ENCODE data around the gene ARHGAP44. TPM values are rescaled to one million over a fixed set of nuclear protein-coding genes. Genes with fewer than 3 reads are reported as not detected.

ARHGAP44 gene
- total RNA-seq, 1 experiment from 2014 or later = 7.3 TPM

GRCh38 chr17:12842936-12843335 lies 53.6 kb downstream of the ARHGAP44 start:
- Histone ChIP-seq H4K20me1 (ENCODE audit: insufficient read depth) (no peaks in the 10 kb centered on the region), H3K79me2 (ENCODE audit: insufficient read depth, low read length) (no peaks in the 10 kb centered on the region), H3K9me3 (ENCODE audit: control insufficient read depth in 1 of 2, insufficient read depth in 1 of 2, low read depth in 1 of 2, low read length in 2 of 2) (no peaks in the 10 kb centered on the region), H3K27me3 (ENCODE audit: insufficient read depth, low read length) (no peaks in the 10 kb centered on the region), H3K9ac (ENCODE audit: low read length) (no peak overlapping the region), H2AFZ (ENCODE audit: low read depth, low read length, poor library complexity, severe bottlenecking) (no peak overlapping the region), H3K27ac (ENCODE audit: low read depth, low read length) (no peak overlapping the region), H3K4me2 (ENCODE audit: low read length) (no peak overlapping the region), H3K9me2 (ENCODE audit: insufficient read depth) (no peaks in the 10 kb centered on the region), H3K4me3 (replicated peaks in 1 of 2; ENCODE audit: low read depth in 1 of 2, low read length in 2 of 2) (no peak overlapping the region), H3K4me1 (ENCODE audit: control insufficient read depth in 1 of 2, insufficient read depth in 2 of 2, low read length in 2 of 2) (no peaks in the 10 kb centered on the region), H3K36me3 (ENCODE audit: control insufficient read depth in 1 of 2, insufficient read depth in 2 of 2, low read length in 2 of 2) (no peaks in the 10 kb centered on the region)
- CTCF ChIA-PET = no interaction called here
- intact Hi-C loops (cut with micrococcal nuclease) = no loop called here
- no peak for DNase-seq (ENCODE audit: low read depth, low spot score)
- POLR2A ChIA-PET = no interaction called here
- no TSS peak for BruUV-seq (replicated peaks)
- TF ChIP-seq CBX3 (IDR thresholded peaks at IDR 0.05; ENCODE audit: low read depth) (no peak), EGR1 (IDR thresholded peaks at IDR 0.05; ENCODE audit: low read depth) (no peak), POLR2AphosphoS5 (IDR thresholded peaks at IDR 0.05; ENCODE audit: low read depth, low read length) (no peak), EZH2 (IDR thresholded peaks at IDR 0.05) (no peak), POLR2A (IDR thresholded peaks at IDR 0.05; ENCODE audit: borderline replicate concordance, extremely low read depth, insufficient read depth, insufficient read length) (no peak), CEBPB (IDR thresholded peaks at IDR 0.05; ENCODE audit: low read depth) (no peak), TCF7L2 (IDR thresholded peaks at IDR 0.05; ENCODE audit: borderline replicate concordance, extremely low read depth, insufficient read depth, insufficient read length) (no peak), ELF1 (IDR thresholded peaks at IDR 0.05; ENCODE audit: borderline replicate concordance, low read depth) (no peak), RAD21 (IDR thresholded peaks at IDR 0.05; ENCODE audit: low read depth) (no peak), JUND (IDR thresholded peaks at IDR 0.05) (no peak), SRF (IDR thresholded peaks at IDR 0.05; ENCODE audit: low read depth) (no peak), EZH2phosphoT487 (IDR thresholded peaks at IDR 0.05; ENCODE audit: borderline replicate concordance) (no peak), FOSL1 (IDR thresholded peaks at IDR 0.05; ENCODE audit: low read depth) (no peak), SIN3A (IDR thresholded peaks at IDR 0.05; ENCODE audit: low read depth) (no peak), MAX (IDR thresholded peaks at IDR 0.05) (no peak), YY1 (IDR thresholded peaks at IDR 0.05; ENCODE audit: extremely low read depth, insufficient replicate concordance, low read depth, low read length) (no peak)
- TF ChIP-seq, protein P1, sequence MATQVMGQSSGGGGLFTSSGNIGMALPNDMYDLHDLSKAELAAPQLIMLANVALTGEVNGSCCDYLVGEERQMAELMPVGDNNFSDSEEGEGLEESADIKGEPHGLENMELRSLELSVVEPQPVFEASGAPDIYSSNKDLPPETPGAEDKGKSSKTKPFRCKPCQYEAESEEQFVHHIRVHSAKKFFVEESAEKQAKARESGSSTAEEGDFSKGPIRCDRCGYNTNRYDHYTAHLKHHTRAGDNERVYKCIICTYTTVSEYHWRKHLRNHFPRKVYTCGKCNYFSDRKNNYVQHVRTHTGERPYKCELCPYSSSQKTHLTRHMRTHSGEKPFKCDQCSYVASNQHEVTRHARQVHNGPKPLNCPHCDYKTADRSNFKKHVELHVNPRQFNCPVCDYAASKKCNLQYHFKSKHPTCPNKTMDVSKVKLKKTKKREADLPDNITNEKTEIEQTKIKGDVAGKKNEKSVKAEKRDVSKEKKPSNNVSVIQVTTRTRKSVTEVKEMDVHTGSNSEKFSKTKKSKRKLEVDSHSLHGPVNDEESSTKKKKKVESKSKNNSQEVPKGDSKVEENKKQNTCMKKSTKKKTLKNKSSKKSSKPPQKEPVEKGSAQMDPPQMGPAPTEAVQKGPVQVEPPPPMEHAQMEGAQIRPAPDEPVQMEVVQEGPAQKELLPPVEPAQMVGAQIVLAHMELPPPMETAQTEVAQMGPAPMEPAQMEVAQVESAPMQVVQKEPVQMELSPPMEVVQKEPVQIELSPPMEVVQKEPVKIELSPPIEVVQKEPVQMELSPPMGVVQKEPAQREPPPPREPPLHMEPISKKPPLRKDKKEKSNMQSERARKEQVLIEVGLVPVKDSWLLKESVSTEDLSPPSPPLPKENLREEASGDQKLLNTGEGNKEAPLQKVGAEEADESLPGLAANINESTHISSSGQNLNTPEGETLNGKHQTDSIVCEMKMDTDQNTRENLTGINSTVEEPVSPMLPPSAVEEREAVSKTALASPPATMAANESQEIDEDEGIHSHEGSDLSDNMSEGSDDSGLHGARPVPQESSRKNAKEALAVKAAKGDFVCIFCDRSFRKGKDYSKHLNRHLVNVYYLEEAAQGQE (IDR thresholded peaks at IDR 0.05; ENCODE audit: low read depth) = no peak
- TF ChIP-seq, protein P2, sequence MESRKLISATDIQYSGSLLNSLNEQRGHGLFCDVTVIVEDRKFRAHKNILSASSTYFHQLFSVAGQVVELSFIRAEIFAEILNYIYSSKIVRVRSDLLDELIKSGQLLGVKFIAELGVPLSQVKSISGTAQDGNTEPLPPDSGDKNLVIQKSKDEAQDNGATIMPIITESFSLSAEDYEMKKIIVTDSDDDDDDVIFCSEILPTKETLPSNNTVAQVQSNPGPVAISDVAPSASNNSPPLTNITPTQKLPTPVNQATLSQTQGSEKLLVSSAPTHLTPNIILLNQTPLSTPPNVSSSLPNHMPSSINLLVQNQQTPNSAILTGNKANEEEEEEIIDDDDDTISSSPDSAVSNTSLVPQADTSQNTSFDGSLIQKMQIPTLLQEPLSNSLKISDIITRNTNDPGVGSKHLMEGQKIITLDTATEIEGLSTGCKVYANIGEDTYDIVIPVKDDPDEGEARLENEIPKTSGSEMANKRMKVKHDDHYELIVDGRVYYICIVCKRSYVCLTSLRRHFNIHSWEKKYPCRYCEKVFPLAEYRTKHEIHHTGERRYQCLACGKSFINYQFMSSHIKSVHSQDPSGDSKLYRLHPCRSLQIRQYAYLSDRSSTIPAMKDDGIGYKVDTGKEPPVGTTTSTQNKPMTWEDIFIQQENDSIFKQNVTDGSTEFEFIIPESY (IDR thresholded peaks at IDR 0.05; ENCODE audit: extremely low read depth, insufficient replicate concordance, low read length) = no peak
- no peak for ATAC-seq
- RAD21 ChIA-PET (ENCODE audit: low non-redundant PET in 1 of 2, low total read pairs in 2 of 2, uncharacterized antibody in 2 of 2, unreplicated experiment in 2 of 2) = no interaction called here
